Measurements from ENCODE around the gene GAREM2.

Gene GAREM2

DNA sequence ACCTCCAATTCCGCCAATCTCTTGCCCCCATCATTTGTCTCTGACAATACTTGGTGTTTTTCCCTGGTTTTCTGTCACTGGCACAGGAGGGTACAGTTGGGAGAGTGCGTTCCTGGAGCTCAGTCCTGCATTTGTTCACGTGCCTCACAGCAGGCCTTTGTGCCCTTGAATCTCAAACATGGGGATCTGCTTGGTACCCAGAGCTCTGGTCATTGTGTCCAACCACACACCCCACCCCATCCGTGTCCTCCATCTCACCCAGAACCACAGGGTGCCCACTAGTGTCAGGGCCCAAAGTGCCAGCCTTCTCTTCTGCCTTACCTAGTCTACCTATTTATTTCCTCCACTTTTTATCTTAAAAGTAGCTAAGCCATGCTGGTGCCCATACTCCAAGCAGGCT is 16.2 kb downstream of the GAREM2 start:
- DNase-seq: no peak

DNA sequence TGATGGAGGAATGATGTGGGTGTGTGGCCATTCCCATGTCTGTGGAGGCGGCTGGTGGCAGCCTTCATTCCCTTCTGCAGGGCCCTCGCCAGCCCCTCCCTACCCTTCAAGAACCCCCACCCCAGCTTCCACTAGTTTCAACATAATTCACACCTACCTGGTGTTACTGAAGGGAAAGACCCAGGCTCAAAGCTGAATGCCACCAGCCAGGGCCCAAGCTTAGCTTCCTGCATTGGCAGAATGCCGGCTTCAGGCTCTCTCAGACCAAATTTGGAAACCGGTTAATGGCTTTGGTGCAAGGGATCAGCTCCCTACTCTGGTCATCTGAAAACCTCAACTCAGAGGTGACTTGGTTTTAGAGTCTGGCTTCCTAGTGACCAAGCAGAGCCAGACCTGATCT is 16.9 kb downstream of the GAREM2 start:
- DNase-seq: no peak

DNA sequence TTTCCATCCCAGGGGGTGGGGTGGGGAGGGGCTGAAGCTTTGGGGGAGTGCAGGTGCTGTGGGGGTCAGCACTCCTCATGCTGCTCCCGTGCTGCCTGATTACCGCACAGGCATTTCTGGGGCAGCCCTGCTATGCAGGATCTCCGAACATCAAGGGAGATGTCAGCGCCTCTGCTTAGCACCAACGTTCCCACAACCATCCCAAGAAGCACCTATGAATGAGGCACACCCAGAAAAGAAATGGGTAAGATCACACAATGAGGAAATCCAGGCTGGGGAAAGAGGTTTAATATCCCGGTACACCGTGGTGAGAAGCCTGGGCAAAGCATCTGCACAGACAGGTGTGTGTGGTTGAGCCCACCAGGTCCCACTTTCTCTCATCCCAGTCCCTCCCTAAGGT is 17.5 kb downstream of the GAREM2 start:
- no peak for DNase-seq

DNA sequence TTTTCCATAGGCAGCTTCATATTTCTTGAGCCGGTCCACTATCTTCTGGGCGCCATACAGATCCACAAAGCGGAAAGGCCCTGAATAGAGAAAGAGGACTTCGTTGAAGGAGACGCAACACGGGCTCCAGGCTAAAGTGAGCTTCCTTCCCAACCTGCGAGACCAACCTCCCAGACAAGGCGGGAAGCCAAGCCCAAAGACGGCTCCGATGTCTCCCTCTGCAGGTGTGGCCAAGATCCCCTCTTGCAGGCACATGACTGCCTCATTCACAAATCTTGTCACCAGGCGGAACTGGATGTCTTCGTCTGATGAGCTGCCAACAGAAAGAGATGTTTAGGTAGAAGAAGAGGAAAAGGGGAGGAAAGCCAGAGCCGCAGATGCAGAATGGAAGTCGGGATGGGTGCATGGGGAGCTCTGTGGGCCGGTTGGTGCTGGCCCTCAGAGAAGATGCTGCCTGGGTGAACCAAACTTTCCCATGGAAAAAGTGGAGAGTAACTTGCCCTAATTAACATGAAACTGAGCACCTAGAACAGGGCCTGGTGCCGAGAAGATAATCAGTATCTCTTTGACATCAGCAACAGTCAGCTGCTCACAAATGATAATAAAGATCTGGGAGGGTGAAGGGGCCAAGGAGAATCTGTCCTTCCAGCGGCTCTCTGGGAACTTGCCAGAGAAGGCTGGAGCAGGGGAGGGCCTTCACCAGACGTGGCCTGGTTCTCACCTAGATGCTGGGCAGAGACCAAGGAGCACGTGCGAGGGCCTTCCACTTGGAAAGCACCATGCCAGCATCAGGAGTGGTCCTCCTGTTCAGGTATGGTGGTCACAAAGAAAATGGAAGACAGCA is 18.6 kb downstream of the GAREM2 start:
- DNase-seq: no peak

DNA sequence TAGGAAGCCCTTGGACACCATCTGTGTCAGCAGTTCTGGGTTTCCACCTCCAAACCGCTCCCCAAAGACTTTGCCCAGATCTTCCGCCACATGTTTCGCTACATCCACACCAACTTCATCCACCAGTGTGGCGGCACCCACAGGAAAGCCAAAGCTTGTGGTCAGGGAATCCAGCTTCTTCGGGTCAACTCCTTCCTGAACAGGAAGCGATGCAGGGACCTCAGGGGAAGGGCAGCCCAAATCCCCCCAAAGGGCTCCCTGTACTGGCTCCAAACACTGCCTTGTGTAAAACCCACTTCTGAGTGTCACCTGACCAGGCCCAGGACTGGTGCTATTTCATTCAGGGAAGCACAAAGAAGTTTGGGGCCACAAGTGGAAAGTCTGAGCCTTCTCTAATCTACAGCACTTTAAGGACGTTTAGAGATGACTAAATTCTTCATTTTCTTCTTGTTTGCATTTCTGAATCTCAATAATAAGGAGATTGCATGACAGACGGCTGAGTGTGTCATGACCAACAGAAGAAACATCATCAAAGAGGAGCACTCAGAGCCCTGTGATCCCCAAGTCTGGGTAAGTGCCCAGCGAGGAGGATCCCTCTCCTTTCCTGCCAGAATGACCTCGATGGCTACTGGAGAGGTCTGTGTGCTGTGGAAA is 20.8 kb downstream of the GAREM2 start:
- DNase-seq: no peak

DNA sequence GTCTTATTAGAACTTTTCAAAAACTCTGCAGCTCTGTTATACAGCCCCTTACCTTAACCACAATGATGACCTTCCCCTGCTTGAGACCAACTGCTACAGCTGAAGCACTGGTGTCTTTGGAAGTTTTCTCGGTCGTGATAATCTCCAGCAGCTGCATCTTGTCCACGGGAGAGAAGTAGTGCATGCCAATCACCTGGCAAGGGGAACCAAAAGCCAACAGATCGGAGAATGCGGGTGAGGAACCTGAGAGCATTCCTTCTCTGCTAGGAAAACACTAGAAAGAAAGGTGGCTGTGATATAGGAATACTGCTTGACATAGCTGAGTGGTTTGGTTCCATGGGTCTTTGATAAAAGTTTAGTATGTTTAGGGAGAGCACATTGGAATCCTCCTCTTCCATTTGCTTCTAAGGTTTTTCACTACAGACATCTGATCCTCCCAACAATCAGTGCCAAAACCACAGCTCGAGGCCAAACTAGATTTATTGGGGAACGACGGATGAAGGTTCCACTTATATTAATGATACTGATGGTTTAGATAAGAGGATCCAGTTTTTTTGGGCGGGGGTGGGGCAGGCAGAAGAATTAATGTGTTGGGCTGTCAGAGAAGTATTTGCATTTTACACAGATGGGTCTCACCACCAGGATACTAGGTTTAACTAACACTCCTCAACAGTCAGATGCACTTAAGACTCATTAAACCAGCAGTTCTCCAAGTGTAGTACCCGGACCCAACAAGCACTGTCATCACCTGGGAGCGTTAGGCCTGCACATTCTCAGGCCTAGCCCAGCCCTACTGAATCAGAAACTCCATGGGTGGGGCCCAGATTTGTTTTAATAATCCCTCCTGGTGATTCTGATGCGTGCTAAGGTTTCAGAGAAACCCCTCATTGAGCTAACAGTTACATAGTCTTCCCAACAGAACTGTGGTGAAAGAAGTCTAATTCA is 22.4 kb downstream of the GAREM2 start:
- DNase-seq: no peak

DNA sequence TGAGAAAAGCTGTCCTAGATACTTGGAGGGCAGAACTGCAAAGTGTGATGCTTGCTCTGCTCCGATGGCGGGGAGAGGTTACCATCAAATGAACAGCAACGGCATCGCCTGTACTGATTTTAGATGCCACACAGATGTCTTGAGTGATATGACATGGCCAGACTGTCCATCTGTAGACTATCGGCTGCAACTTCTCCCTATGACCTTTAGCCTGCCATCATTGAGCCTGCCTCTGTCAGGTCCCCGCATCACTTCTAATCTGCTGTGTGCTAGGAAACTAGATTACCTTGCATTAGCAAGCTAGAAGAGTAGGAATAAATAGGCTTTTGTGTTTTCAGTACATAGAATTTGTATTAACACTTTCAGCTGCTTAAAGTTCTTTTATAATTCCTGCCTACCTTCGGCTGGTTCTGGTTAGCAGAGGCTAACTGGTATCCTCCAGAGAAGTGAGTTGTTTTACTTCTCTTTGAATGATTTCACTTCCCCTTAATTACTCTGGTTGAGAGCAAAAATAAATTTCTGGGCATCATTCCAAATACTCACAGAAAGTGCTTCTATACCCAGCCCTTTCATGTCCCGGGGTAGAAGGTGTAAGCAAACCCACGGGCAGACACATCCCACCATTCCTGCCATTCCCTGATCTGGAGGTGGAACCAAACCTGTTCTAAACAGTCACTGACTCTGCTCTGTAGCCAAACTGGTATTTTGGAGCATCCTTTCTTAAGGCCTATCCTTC is 24.0 kb downstream of the GAREM2 start:
- DNase-seq: no peak

DNA sequence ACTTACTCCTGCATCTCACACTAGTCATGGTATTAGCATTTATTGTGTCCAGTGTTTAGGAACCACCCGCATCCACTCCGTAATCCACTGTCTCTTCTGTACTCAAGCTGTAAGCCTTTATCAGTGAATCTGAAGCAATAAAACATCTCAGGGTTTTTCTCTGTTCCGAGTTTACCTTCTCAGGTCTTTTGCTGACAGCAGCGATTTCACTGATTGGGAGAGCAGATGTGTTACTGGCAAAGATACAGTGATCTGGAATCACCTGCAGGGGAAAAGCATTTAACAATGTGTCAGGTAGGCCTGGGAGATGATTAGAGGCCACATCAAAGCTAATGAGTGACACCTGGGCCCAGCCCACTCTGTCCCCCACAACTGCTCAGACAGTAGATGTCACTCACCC is 24.6 kb downstream of the GAREM2 start:
- DNase-seq: no peak

DNA sequence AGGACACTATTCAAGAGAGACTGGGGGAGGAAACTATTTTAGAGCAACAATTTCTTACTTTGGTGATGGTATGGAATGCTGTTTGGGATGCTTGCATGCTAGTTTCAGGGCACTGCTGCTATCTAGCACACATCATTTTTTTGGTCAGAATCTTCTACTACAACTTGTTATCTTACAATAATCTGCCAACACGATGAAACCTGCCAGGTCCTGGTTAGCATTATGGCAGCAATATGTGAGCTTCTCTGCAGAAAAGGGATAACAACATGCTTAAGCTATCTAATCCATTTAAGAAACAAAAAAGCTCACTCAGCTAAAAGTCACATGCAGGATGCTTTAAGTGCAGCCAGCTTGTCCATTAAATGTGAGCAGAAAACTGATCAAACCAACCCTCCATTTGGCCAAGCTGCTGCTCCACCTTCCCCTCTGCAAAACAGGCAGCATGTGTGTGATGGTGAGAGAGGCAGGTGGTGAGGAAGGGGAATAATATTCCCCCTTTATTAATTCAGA is 30.1 kb downstream of the GAREM2 start:
- DNase-seq: no peak

DNA sequence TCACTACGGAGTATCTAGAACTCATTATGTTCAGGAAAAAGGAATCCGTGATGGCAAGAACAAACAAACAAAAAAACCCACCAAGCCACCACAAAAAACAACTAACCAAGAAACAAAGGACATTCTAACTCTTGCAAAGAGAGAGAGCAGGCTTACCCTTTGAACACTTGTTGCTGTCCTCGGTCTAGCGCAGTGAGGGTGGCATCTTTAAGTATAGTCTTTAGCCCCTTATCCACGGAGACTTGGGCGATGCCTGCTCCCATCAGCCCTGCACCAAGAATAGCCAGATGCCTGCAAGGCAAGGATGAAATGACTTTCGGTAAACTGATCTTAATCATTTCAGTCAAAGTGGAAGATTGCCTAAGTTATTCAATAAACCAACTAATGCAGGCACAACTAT is 31.0 kb downstream of the GAREM2 start:
- DNase-seq: no peak

DNA sequence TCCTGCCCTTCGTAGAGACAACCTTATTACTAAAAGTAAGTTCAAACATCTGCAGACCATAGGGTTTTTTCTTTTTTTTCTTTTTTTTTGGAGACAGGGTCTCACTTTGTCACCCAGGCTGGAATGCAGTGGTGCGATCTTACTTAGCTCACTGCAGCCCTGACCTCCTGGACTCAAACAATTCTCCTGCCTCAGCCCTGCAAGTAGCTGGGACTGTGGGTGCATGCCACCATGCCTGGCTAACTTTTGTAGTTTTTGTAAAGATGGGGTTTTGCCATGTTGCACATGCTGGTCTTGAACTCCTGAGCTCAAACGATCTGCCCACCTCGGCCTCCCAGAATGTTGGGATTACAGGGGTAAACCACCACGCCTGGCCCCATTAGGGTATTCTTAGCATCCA is 39.1 kb downstream of the GAREM2 start:
- DNase-seq: no peak

DNA sequence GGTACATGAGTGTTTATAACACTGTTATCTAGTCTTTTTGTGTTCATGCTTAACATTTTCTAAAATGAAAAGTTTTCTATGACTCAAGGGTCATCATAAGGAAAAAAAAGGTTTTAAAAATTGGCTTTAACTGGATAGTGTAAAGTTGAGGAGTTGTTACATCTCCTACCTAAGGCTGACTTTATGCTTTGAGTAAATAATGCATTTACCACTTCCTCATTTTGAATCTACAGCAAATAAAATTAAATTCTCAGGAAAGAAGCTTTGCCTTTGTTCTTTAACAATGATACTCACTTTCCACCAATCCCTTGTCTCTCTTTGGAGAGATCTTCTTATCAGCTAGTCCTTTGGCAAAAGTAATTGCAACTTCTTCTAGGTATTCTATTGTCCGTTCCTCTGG is 41.9 kb downstream of the GAREM2 start:
- DNase-seq: no peak

DNA sequence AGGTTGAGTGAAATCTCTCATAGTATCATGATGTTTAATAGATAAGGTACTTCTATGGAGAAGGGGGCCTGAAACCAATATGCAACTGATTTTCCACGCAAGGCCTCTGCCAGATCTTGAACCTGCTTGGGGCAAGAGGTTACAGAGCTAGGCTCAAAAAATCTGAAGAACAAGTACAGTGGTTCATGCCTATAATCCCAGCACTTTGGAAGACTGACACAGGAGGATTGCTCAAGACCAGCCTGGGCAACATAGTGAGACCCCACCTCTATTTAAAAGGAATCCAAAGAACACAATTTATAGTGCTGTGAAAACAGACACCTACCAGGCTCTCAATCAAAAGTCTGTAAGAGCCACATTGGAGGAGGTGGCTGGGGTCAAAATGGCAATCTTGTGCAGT is 42.9 kb downstream of the GAREM2 start:
- no peak for DNase-seq

DNA sequence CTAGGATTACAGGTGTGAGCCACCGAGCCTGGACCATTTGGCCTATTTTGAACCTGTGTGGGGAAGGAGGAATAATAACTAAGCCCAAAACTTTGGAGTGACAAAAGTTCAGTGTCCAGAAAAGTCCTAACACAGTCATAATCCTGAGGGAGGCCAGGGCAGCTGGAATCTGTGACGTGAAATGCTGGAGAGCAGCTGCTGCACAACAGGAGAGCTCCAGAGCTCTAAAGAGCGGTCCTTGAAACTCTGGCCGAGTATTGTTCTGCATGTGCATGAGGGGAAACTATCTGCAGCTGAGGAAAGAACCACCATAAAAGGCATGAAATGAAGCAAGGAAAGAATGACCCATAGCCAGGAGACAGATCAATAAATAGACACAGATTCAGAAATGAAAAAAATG is 43.7 kb downstream of the GAREM2 start:
- no peak for DNase-seq

DNA sequence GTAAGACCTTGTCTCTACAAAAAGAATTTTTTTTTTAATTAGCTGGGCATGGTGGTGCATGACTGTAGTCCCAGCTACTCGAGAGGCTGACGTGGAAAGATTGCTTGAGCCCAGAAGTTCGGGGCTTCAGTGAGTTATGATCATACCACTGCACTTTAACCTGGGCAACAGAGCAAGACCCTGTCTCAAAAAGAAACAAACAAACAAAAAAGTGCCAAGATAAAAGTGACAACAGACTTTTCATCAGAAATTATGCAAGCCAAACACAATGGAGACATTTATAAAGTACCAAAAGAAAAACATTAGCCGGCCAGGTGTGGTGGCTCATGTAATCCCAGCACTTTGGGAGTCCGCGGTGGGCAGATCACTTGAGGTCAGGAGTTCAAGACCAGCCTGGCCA is 44.8 kb downstream of the GAREM2 start:
- DNase-seq: no peak

DNA sequence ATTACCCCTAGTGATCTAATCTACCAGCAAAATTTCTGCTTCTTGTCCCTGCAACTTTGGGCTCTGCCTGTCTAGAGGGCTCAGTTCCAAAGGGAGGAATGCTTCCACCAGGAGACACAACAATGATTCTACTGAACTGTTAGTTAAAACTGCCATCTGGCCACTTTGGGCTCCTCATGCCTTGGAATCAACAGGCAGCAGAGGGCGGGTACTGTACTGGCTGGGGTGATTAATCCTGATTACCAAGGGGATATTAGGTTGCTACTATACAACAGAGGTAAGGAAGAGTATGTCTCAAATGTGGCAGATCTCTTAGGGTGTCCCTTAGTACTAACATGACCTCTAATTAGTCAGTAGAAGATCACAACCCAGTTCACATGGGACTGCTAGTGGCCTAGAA is 50.1 kb downstream of the GAREM2 start:
- no peak for DNase-seq

DNA sequence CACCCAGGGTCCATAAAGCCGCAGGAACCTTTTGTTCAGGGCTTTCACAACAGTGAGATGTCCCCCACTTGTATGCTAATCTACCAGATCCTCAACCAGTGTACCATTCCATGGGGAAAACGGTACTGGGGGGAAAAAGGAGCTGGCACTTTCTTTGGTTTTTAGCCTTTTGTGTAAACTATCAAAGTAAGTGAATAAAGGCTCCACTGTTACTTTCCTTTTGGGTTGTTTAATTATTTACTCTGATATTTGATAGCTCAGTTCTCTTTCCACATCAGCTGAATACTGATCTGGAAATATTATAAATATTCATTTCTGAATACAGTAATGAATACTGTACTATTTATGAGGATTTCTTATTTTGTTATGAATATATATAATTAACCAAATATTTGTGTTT is 51.2 kb downstream of the GAREM2 start:
- DNase-seq: no peak

DNA sequence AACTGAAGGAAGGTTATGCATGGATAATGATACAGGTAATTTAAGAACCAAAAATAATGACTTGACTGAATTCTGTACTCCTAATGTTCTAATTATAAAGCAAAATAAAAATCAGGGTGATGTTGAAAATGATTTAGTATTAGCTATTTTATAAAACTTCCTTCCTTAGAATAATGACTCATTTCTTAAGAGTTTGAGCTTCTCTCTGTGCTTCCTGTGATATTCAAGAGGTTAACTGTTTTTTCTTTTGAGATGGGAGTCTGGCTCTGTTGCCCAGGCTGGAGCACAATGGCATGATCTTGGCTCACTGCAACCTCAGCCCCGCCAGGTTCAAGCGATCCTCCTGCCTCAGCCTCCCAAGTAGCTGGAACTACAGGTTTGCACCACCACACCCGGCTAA is 56.7 kb downstream of the GAREM2 start:
- no peak for DNase-seq

DNA sequence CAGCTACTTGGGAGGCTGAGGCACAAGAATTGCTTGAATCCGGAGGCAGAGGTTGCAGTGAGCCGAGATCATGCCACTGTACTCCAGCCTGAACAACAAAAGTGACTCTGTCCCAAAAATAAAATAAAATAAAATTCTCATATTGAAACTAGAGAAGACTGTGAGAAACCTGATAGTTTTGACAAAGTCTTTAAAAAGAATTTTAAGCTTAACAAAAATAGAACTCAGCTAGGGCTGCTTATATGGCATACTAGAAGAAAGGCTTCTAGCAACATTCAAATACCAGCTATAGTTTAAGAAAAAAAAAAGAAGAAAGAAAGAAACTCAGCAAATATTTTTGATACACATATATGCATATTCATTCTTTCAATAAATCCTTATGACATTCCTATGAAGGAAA is 57.9 kb downstream of the GAREM2 start:
- DNase-seq: no peak

DNA sequence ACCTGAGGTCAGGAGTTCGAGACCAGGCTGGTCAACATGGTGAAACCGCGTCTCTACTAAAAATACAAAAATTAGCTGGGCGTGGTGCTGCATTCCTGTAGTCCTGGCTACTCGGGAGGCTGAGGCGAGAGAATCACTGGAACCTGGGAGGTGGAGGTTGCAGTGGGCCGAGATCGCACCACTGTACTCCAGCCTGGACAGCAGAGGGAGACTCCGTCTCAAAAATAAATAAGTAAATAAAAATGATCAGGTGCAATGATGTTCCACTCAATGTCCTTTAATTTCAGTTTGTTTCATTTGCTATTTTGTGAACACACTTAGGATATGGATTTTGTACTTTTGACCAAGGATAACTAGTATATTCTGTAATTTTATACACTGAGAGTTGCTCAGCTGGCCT is 62.2 kb downstream of the GAREM2 start:
- no peak for DNase-seq

DNA sequence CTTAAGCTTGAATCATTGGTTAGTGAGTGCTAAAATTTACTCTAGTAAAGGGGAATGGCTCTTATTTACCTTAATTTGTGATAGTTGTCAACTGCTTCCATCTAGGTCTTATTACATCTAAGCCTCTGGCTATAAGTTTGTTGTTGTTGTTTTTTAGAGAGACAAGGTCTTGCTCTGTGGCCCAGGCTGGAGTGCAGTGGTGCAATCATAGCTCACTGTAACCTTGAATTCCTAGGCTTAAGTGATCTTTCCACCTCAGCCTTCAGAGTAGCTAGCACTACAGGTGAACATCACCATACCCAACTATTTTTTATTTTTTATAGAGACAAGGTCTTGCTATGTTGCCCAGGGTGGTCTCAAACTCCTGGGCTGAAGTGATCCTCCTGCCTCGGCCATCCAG is 65.0 kb downstream of the GAREM2 start:
- DNase-seq: no peak

DNA sequence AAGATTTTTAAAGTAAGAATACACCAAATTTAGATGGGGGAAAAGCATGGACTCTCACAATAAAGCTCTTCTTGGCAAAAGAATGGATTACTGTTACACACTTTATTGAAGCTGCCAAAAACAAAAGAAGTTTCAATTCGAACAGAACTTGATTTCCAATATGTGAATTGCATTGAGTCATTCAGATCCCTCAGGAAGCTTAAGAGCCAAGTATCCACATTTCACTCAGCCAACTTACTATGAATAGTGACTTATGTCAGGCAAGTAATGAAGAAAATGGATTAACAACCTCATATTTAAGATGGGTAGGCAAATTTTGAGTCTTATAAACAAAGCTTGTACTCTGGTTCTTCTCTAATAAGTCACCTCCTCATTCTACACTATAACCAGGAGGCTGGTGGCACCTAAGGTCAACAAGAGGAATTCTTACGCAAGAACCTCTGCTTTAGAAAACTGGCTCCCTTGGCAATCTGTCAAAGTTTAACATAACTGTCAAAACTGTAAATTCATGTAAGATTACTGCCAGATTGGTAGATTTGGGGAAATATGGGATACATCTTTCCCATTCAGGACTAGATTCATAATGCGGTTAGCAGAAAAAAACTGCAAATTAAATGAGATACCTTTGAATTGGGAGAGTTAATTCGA is 65.5 kb downstream of the GAREM2 start:
- DNase-seq: no peak

Data from activated CD4-positive, alpha-beta T cell treated with anti-CD3 and anti-CD28 coated beads, Interleukin-2, Interleukin-6, amounts not matched to agents 100 ng/mL and 50 ng/mL, durations not matched to agents 16 hours and 8 hours (primary cell).